ENCODE data around the gene QKI.
"Not testable (repeated sequence)": the region's sequence is repeated elsewhere in the genome, so short reads cannot be mapped to it uniquely, and the experiment has no call there.

The QKI gene

DNA sequence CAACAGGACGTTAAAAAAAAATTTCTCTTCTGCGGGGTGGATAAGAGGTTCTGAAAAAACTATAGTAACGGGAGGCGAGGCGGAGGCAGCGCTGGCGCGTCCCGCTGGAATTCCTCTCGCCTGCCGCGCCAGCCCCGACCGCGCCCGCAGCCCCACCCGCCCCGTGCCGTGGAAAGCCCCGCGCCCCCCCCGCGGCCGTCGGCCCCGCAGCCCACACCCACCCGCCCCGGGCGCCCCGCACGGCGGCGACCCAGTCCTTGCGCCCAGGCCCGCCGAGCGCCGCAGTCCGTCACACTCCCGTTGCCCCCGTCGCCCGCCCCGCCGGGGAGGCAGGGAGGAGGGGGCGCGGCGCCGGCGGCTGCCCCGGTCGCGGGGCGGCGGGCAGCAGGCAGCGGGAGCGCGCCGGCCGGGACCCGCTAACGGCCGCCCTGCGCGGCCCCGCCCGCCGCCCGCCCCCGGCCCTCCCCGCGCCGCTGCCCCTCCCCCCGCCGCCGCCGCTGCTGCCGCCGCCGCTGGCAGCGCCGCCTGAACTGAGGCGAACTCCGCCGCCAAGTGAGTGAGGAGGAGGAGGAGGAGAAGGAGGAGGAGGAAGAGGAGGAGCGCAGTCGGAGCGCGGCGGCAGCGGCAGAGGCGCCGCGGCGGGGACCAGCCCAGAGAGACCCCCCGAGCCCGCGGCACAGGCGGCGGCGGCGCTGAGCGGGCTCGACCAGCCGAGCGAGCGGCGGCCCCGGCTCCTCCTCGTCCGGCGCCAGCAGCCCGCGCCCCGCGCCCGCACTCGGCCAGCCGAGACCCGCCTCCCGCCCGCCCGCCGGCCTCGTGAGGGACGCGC, at the start of gene QKI:
QKI (plus strand) TSS at position 602 of the 829 bp plus-strand sequence. CDS start 476 bp downstream, outside the sequence.
- DNase-seq (ENCODE audit: low spot score) = peak; percentile 77

DNA sequence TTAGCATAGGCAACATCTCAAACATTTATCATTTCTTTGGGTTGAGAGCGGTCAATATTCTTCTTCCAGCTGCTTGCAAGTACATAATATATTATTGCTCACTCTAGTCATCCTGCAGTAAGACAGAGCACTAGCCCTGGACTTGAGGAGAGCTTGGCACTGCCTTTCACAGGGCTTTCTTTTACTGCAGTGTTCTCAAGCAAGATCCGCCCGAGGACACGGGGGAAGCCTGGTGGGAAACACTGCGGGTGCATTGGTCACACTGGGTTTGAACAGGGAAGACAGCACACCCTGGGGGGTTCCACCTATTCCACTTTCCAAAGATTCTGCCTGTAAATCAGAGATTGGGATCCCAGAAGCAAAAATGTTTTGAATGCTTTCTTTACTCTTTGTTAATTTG, 48.2 kb upstream of the QKI start:
- no peak for DNase-seq (ENCODE audit: low spot score)

DNA sequence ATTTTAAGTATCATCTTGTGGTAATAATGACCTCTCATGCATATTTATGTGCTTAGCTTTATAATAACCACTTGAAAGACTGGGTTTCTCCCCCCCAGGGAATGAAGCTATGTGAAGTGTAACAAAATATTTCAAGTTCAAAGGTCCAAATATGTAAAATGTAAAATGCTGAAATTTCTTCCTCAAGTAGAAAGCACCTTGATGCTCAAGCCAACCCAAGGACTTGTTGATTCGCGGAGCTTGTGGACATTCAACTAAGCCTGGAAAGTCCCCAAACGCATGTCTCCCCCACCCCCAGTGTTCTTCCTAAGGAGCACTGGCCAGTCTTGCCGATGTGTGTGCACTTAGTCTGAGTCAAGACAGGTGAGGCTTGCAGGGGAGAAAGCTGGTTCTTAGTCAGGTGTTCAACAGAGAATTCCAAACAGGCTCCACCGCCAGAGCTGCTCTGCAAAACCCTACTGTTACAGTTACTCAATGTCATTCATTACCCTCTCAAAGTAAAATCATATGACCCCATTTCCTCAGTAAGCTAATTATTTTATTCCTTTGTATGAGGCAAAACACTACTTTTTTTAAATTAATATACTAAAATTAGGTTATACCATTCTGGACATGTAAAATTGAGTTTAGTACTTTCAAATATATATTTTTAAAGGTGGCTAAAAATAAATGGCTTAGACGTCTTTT, 46.9 kb upstream of the QKI start:
- no peak for DNase-seq (ENCODE audit: low spot score)

DNA sequence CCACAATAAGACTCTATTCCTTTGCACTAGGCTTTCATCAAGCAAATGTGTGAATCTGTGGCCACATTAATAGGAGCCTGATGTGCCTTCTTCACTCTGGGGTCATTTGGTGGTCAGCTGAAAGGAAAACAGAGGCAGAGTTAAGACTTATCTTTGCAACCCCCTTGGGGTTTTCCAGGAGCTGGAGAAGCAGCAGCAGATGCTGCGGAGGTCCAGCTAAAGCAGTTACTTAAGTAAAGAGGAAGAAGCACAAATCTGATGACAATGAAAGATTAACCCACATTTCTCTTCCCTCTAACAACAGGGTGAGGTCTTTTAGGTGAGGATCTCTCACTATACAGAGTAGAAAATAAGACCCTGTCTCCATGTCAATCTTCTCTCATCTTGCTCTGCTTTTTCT, 45.4 kb upstream of the QKI start:
- DNase-seq (ENCODE audit: low spot score) = no peak

DNA sequence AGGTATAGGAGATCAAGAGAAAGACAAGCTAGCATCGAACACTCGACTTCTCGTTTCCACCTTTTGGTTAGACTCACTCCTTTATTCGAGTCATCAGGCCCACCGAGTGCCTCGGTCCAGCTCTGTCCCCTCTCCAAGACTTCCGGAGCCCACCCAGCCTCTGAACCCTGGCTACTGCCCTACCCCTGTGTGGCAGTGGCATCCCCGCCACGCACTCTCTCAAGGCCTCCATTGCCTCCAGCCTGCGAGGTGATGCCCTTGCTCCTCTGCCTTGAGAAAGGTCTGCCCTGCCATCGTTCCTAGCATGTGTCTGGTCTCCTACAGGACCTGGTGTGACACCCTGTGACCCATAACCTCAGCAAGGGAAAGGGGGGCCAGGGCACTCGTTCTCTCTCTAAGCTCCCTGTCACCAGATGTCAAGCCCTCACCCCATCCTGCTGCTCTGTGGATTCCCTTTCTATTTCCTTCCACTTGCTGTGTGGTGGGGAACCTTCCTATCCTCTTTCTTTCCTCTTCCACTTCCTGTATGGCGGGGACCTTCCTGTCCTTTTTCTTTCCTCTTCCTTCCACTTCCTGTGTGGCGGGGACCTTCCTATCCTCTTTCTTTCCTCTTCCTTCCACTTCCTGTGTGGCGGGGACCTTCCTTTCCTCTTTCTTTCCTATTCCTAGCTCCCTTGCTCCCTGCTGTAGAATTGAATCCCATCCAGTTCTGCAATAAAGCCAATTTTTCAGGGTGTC, 44.7 kb upstream of the QKI start:
- DNase-seq (ENCODE audit: low spot score) = no peak

DNA sequence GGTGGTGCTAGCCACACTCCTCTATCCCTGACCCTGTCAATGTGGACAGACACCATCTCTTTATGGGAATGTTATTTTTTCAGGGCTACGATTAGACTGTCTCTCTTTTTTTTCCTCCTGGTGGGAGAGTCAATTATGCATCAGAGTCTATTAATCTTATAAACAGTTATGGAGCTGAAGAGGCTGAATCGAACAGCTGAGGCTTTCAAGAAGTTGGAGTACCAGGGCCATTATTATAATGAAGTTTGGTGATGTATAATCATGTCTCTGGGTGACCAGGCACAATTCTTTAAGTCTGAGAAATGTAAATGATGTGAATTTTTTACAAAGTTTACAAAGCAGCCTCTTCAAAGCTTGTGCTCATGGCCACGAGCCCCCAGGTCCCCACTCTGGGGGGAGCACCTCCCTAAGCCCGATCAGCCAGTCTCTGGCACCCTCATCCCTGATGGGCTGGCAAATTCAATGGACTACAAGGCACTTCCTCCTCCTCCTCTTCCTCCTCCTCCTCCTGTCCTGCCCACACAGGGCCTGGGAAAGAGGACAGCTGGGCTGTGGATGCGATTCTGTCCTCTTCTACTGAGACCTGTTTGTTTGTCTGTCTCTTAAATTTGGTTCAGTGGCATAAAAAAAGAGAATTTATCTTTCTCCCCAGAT, 43.9 kb upstream of the QKI start:
- DNase-seq (ENCODE audit: low spot score) = no peak

DNA sequence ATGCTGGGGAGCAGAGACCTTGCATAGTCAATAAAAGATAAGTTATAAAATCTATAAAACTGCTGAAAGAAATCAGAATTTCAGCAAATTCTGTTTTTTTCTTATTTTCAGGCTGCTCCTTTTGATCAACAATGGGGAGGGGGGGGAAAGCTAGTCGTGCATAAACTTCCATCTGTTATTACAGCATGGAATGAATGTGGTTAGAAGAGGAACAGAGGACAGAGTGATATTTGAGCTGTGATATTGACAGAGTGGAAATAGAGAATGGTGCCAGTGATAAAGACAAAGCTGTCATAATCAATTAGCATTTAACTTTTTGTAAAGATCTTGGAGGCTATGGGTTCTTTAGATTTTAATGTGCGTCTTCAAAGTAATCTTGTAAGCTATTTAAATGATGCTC, 43.4 kb upstream of the QKI start:
- DNase-seq (ENCODE audit: low spot score) = no peak

DNA sequence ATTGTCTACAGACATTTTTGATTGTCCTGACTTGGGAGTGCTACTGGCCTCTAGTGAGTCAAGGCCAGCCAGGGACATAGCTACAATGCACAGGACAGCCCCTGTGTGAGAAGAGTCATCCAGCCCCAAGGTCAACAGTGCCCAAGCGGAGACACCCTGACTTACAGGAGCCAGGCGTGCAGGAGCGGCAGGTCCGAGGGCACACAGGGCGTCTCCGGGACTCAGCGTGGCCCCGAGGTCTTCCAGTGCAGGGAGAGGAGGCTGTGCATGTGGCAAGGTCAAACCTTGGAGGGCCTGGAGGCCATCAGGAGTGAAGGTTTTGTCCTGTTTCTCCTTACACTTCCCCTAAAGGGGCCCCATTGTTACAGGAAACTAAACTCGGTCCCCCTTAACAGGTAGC, 41.3 kb upstream of the QKI start:
- DNase-seq (ENCODE audit: low spot score) = no peak

DNA sequence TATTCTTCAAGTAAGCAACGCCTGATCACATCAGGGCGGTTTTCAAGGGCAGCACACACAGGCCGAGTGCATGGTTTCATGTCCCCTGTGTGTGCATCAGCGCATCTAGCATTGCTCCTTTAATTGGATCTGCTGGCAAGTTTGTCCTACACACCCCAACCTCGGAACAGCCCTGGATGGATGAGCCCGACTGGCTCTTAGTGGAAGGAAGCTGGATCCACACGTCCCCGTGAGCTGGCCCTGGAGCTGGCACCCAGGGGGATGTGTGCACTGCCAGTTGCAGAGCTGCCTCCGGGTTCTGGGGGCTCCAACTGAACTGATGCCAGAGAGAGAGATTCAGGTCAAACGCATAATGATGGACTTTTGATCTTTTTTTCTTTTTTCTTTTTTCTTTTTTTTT, 39.2 kb upstream of the QKI start:
- no peak for DNase-seq (ENCODE audit: low spot score)

DNA sequence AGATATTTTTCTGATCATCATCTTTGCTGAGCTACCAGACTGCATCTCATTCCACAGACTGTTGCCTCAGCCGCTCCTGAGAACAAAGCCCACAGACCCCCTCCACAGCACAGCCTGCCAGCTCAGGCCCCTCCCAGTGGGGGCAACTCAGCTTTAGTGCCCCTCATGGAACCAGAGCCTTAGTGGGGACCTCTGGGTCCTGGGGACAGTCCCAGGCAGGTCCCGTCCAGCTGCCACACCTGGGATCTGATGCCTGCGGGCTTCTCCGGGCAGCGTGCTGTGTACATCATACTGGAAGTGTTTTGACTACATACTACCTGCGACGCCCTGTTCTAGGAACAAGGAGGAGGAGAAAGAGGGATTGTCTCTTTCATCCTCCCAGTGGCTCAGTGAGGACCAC, 38.3 kb upstream of the QKI start:
- no peak for DNase-seq (ENCODE audit: low spot score)

DNA sequence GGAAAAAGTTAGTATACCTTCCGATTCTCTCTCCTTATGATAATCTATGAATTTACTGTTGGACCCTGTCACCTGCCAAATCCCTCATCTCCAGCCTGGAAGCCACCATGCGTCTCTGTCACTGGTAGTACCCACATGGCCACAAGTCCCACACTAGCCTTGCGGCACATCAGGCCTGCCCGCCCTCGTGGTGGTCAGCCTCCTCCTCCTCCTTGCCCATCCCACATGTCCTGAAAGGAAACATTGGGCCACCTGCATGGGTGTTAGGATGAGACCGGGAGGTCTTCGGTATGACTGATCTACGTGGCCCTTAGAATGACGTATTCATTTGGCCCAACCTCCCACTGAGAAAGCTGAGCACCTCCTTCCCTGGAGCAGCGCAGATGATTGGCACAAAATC, 37.0 kb upstream of the QKI start:
- no peak for DNase-seq (ENCODE audit: low spot score)

DNA sequence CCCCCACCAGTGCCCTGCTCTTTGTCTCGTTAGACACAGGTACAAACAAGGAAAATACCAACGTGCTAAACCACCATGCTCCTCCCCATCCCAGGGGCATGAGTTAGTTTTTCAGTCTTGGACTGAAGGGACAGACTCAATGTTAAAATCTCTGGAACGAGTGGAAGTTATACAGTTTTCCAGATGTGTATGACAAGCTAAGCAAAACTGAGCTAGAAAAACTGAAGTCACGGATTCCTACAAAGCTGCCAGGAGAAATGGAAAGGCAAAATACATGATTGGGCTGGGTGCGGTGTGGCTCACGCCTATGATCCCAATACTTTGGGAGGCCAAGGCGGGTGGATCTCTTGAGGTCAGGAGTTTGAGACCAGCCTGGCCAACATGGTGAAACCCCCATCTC, 34.3 kb upstream of the QKI start:
- no peak for DNase-seq (ENCODE audit: low spot score)

DNA sequence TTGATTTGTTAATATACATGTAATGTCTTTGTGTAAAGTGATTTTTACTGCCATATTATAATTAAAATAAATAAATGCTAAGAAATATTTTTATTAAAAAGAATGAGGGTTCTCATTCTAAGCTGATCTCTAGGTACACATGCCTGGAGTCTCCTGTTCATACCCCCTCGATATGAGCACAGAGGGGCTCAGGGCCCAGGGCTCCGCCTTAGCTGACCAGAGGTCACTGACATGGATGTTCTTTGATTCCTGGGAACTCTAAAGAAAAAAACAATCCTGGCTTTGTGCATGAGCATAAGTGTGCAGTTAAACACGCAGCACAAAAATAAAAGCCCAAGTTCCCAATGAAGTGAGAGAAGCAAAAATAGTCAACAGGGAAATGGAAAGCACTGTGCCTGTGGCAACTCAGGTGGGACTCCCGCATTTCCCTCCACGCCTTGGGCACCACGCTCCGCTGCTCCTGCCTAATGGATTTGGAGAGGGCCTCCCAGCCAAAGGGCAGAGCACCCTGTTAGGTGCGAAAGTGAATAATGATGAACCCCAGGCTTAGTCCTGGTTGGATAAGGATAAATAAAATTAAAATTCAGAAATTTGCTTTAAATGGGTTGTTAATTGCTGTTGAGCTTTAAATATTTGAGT, 33.3 kb upstream of the QKI start:
- no peak for DNase-seq (ENCODE audit: low spot score)

DNA sequence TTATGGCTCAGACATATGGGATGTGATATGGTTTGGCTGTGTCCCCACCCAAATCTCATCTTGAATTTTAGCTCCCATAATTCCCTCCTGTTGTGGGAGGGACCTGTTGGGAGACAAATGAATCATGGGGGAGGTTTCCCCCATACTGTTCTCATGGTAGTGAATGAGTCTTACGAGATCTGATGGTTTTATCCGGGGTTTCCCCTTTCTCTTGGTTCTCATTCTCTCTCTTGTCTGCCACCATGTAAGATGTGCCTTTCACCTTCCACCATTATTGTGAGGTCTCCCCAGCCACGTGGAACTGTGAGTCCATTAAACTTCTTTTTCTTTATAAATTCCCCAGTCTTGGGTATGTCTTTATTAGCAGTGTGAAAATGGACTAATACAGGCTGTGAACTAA, 31.1 kb upstream of the QKI start:
- not testable (repeated sequence) for DNase-seq (ENCODE audit: low spot score)

DNA sequence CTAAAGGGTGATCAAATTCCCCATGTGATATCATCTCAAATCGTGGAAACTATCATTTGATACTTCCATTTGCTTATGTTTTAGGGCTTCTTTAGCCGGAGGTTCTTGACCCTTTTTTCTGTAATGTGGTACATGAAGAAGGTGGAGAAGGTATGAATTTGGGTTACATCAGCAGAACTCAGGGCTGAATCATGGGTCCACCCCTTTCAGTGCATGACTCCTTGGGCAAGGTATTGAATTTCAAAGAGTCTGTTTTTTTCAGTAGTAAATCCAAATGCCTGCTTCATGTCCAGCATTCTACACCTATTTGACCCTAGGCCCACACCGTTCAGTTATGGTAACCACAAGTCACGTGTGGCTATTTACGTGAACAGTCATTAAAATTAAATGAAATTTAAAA, 30.6 kb upstream of the QKI start:
- no peak for DNase-seq (ENCODE audit: low spot score)

DNA sequence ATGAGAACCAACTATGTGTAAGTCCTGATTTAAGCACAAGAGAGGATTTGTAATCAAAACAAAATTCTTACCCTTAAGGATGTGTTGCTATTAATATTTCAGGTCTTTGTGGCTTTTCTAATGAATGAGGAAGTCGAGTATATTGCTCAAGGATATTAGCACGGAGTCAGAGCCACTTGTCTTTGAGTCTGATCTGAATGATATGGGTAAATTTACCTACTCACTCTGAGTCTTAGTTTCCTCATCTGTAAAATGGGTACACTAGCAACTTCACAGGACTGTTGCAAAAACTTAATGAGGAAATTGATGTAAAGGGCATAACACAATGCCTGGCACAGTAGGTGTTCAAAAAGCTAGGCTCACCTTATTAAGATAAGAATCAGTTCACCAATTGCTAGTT, 30.0 kb upstream of the QKI start:
- DNase-seq (ENCODE audit: low spot score) = no peak

DNA sequence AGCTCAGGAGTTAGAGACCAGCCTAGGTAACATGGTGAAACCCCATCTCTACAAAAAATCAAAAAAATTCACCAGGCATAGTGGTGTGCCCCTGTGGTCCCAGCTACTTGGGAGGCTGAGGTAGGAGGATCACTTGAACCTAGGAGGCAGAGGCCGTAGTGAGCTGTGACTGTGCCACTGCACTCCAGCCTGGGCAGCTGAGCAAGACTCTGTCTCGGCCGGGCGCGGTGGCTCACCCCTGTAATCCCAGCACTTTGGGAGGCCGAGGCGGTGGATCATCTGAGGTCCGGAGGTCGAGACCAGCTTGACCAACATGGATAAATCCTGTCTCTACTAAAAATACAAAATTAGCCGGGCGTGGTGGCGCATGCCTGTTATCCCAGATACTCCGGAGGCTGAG, 29.0 kb upstream of the QKI start:
- not testable (repeated sequence) for DNase-seq (ENCODE audit: low spot score)

DNA sequence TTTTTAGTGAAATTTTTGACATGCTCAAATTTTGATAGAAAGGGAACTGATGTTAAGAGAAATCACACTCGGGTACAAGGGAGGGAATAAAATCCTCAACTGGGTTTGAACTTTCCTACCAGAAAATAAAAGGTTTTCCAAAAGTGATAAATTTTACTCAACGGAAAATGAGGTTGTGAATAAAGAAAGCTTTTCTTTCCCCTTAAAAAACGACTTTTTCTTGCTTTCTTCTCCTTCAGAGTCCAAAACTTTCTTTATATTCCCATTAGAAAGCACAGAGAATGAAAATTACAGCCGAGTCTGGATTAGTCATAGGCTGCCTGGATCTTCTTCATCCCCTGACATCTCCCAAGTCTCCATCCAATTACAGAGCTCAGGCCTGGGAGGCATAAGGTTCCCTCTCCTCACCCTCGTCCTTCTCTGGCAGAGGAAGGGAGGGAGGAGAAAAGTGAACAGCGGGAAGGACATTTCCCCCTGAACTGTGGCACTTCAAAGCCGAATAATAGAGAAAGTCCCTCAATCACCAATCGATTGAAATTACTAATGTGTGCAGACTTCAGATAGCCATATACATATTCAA, 28.1 kb upstream of the QKI start:
- DNase-seq (ENCODE audit: low spot score) = no peak

DNA sequence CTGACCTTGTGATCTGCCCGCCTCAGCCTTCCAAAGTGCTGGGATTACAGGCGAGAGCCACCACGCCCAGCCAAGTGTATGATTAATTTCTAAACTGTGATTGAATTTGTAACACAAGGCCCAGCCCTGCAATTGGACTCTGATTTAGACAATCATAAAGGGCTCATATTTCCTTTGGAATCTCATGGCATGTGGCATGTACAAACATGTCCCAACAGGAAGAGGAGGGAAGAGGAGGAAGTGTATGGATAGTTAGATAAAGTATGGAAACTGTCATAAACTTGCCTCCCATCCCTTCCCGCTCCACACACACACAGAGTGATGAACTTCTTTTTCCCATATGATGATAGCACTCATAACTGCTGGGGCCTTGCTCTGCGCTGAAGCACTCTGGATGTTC, 27.2 kb upstream of the QKI start:
- no peak for DNase-seq (ENCODE audit: low spot score)

DNA sequence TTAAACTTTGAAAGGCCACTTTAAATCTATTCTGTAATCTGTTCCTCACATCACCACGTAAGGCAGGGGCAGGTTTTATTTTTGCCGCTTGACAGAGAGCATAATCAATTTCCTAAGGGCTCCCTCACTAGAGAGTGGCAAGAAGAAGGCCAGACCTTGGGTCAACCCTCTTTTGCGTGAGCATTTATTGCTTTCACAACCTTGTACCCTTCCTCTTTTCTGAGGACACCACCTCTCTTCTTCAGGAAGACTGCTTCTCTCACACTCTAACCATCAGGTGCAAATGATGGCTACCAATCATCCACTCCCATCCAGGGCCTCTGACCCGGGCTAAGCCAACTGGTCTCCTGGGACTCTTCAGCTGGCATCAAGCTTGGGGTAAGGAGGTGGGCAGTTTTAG, 25.2 kb upstream of the QKI start:
- no peak for DNase-seq (ENCODE audit: low spot score)

DNA sequence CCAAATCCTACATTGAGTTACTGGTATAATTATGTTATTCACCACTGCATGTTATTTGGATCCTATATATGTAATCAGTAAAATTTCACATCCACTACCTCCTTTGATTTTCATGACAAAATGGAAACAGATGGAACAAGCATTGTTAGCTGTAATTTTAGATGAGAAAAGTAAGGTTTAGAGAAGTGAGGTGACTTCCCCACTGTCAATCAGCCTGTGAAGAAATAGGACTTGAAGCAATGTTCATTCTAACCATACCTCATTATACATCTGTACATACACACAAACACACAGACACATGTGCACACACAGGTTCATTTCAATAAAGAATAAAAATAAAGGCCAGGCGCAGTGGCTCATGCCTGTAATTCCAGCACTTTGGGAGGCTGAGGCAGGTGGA, 23.7 kb upstream of the QKI start:
- DNase-seq (ENCODE audit: low spot score) = no peak

DNA sequence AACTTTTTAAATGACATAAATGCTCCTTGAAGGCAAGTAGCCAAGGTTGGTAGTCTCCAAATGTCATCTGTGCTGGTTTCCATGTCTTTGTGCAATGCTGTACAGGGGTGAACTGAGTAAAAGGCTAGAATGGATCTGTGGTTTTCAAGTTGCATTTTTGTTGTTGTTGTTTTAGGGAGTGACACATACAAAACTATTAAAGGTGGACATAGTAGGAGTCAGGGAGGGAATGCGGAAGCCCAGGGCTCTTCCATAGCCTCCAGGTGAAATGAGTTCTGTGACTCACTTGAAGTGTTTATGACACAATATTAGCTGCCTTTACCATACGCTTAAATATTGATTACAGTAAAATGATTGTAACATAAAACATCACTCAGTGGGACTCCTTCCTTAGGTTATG, 22.5 kb upstream of the QKI start:
- no peak for DNase-seq (ENCODE audit: low spot score)

Measured in NAMALWA (cell line).